ENCODE data around the gene KCNMB2.

DNA sequence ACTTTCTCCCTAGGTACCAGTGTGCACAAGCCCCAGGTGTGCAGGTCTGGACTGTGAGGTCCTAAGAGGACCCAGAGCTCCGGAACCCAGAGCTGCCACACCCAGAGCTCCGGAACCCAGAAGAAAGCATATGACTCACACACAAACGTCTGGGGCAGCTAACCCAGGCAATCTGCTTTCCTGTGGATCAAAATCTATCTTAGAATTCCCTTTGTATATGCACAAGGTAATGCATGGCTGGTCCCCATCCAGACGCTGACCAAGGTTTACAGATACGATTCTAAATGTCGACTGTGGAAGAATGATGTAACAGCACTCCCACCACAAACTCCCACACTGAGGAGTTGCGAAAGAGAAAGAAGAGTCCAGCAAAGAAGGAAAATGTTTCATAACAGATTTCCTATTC, 15.7 kb downstream of the KCNMB2 start:
- TF ChIP-seq, protein P1, sequence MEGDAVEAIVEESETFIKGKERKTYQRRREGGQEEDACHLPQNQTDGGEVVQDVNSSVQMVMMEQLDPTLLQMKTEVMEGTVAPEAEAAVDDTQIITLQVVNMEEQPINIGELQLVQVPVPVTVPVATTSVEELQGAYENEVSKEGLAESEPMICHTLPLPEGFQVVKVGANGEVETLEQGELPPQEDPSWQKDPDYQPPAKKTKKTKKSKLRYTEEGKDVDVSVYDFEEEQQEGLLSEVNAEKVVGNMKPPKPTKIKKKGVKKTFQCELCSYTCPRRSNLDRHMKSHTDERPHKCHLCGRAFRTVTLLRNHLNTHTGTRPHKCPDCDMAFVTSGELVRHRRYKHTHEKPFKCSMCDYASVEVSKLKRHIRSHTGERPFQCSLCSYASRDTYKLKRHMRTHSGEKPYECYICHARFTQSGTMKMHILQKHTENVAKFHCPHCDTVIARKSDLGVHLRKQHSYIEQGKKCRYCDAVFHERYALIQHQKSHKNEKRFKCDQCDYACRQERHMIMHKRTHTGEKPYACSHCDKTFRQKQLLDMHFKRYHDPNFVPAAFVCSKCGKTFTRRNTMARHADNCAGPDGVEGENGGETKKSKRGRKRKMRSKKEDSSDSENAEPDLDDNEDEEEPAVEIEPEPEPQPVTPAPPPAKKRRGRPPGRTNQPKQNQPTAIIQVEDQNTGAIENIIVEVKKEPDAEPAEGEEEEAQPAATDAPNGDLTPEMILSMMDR (IDR thresholded peaks at IDR 0.05), result no peak
- no peak for TF ChIP-seq POLR2A (IDR thresholded peaks at IDR 0.05)

Measured in right lobe of liver (tissue), 4 donors.